Thyroid gland (tissue), 4 donors: ENCODE results near the gene CTIF. TPM values are rescaled to one million over a fixed set of nuclear protein-coding genes. Genes with fewer than 3 reads are reported as not detected.

Experiments
- DNase-seq, 2 donors: peaks; one replicate each; pipeline ENCODE4 v3.0.0-alpha.2; 2019
- H3K27ac ChIP-seq, 3 donors: fragments of 200-600 bp; sonication (generic); 1 replicate in 2 of 3; 2 replicates in 1 of 3; pipeline ENCODE4 v1.5.1; 2016 to 2019; ENCODE audit warnings: mild to moderate bottlenecking in 1 of 3, moderate library complexity in 1 of 3
- H3K27me3 ChIP-seq: fragments of 200-600 bp; sonication (generic); one replicate; pipeline ENCODE4 v1.5.1; 2019
- H3K36me3 ChIP-seq, 2 donors: fragments of 200-600 bp; sonication (generic); one replicate each; pipeline ENCODE4 v1.5.1; 2016 to 2019
- H3K4me1 ChIP-seq, 2 donors: fragments of 200-600 bp; sonication (generic); one replicate each; pipeline ENCODE4 v1.5.1; 2017 to 2019
- H3K4me3 ChIP-seq, 3 donors: fragments of 200-600 bp; sonication (generic); replicated peaks in 1 of 3; 1 replicate in 2 of 3; 2 replicates in 1 of 3; pipeline ENCODE4 v1.5.1; 2016; ENCODE audit warnings: mild to moderate bottlenecking in 1 of 3
- H3K9me3 ChIP-seq: fragments of 200-600 bp; sonication (generic); one replicate; pipeline ENCODE4 v1.5.1; 2017
- CTCF ChIP-seq, 6 experiments: fragments of 200-600 bp in 3 of 6; fragments of 450-650 bp in 3 of 6; sonication (generic) in 3 of 6; IDR thresholded peaks; one replicate each; pipeline ENCODE4 v1.5.1; 2016 to 2019; ENCODE audit warnings: antibody characterized with exemption in 6 of 6, mild to moderate bottlenecking in 2 of 6, inconsistent platforms in 1 of 6, moderate library complexity in 1 of 6
- POLR2A ChIP-seq, 2 donors: fragments of 450-650 bp; IDR thresholded peaks; one replicate each; pipeline ENCODE4 v1.6.1; 2017; ENCODE audit warnings: antibody characterized with exemption in 2 of 2, mild to moderate bottlenecking in 2 of 2, moderate library complexity in 1 of 2
- WGBS, 2 donors: methylation state at CpG; one replicate each; pipeline ENCODE4 v1.1.5; 2017; 5-methylcytosine and 5-hydroxymethylcytosine counted together
- intact Hi-C: fragments of 100-400 bp; cut with DNase I; formaldehyde crosslinking; loops from one replicate; pipeline ENCODE4 v1.15.1; 2023
- total RNA-seq, 4 donors: library from RNA; depleted of rRNA; stranded (reverse); fragments of >200 nt; gene quantifications; one replicate each; pipeline ENCODE4 v1.2.3, GENCODE V29; 2016

Gene CTIF
- total RNA-seq, 4 donors from 2014 or later: 18.7 to 29.8 (median 23.6) TPM

- intact Hi-C loops: no loop called here
- no peak for DNase-seq
- Histone ChIP-seq H3K36me3 (no peaks in the 10 kb centered on the region), H3K27ac (no peak overlapping the region), H3K4me1 (peaks cover 0 to 4% of the 10 kb centered on the region in 2 donors), H3K9me3 (no peaks in the 10 kb centered on the region), H3K27me3 (no peaks in the 10 kb centered on the region), H3K4me3 (no peak overlapping the region)
- 86 to 92% methylated on average over 4 of the region's 4 CpGs for WGBS, 2 donors
- TF ChIP-seq POLR2A (IDR thresholded peaks at IDR 0.05) (no peak), CTCF (IDR thresholded peaks at IDR 0.05) (no peak)
These were observed 103.2 kb downstream of the CTIF start for GRCh38 chr18:48641981-48642380.

- Histone ChIP-seq H3K27me3 (no peaks in the 10 kb centered on the region), H3K27ac (no peak overlapping the region), H3K9me3 (no peaks in the 10 kb centered on the region), H3K36me3 (no peaks in the 10 kb centered on the region), H3K4me1 (peaks cover 4 to 7% of the 10 kb centered on the region in 2 donors), H3K4me3 (no peak overlapping the region)
- 92 to 100% methylated on average over 1 of the region's 1 CpG for WGBS, 2 donors
- no peak for DNase-seq
- TF ChIP-seq CTCF (IDR thresholded peaks at IDR 0.05) (no peak), POLR2A (IDR thresholded peaks at IDR 0.05) (no peak)
- intact Hi-C loops: no loop called here
These were observed 103.7 kb downstream of the CTIF start for GRCh38 chr18:48642503-48642902.

GRCh38 chr18:48643262-48643661, 104.4 kb downstream of the CTIF start:
- peaks cover 4 to 7% of the 10 kb centered on the region in 2 donors for H3K4me1 ChIP-seq
- no peaks in the 10 kb centered on the region for H3K27me3 ChIP-seq

GRCh38 chr18:48644029-48644428, 105.2 kb downstream of the CTIF start:
- 91 to 94% methylated on average over 5 of the region's 5 CpGs for WGBS, 2 donors
- Histone ChIP-seq H3K27me3 (no peaks in the 10 kb centered on the region), H3K4me1 (peaks cover 4 to 7% of the 10 kb centered on the region in 2 donors)

More at GRCh38 chr18:48643262-48643661, 104.4 kb downstream of the CTIF start:
- Histone ChIP-seq H3K36me3 (no peaks in the 10 kb centered on the region), H3K4me3 (no peak overlapping the region), H3K27ac (no peak overlapping the region), H3K9me3 (no peaks in the 10 kb centered on the region)
- 83 to 95% methylated on average over 1 of the region's 1 CpG for WGBS, 2 donors
- intact Hi-C loops: no loop called here
- no peak for DNase-seq
- TF ChIP-seq POLR2A (IDR thresholded peaks at IDR 0.05) (no peak), CTCF (IDR thresholded peaks at IDR 0.05) (no peak)

More at GRCh38 chr18:48644029-48644428, 105.2 kb downstream of the CTIF start:
- no peak for DNase-seq
- Histone ChIP-seq H3K9me3 (no peaks in the 10 kb centered on the region), H3K36me3 (no peaks in the 10 kb centered on the region), H3K27ac (no peak overlapping the region), H3K4me3 (no peak overlapping the region)
- TF ChIP-seq CTCF (IDR thresholded peaks at IDR 0.05) (no peak), POLR2A (IDR thresholded peaks at IDR 0.05) (no peak)
- intact Hi-C loops: no loop called here
